Measurements from ENCODE around the gene GLIS2.

GLIS2 gene

DNA sequence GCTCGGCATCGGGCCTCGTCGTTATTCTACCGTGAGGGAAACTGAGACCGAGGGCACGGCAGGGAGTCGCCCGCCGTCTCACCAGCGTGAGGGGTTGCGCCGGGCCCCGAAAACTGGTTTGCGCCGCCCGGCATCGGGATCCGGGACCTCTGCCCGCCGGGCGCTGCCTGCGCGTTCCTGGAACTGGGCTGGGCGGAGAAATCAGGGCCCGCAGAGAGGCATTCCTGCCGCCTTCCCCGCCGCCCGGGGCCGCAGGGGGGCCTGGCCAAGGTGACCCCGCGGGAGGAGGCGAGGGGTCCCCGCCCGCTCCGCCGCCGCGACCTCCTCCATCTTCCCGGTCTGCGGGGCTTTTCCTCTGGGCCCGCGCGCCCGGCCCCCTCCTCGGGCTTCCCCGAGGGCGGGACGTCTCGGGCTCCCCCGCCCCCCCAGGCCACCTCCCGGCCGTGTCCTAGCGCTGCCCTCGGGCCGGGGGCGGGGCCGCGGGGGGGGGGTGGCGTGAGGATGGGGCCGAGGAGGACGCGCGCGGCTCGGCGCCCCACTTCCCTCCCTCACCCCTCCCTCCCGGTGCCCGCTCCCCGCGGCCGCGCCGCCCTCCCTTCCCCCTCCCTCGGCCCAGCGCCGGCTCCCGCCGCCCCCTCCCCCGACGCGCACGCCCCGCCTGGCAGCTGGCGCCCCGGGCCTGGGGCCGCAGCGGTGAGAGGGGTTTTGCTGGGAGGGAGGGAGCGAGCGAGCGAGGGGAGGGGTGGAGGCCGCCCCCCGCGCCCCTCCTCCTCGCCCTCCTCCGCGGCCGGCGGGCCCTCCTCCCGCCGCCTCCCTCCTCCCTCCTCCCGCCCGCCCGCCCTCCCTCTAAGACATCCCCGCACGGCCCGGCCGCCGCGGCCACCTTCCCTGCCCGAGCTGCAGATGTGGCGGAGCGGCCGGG, at the start of gene GLIS2:
Gene GLIS2 (plus strand): TSS at position 882 of the 922 bp plus-strand sequence. CDS start 16,214 bp downstream, outside the sequence.
- peak; percentile 81 for DNase-seq

DNA sequence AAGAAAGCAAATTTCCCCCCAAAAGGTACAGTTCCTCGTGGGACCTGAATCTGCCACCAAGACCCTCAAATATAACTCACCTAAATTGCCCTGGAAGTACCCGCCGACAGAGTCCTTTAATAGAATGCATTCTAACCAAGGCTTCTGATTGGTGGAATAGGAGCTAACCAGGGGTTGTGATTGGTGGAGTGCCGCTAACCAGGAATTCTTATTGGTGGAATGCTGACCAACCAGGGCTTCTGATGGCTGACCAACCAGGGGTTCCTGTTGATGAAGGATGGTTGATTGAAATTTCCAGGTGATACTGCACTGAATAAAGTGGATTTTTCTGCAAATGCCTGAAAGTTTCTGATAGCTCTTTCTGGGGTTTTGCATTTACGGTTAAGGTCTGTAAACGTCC, 49.5 kb upstream of the GLIS2 start:
- DNase-seq: peak; percentile 23

DNA sequence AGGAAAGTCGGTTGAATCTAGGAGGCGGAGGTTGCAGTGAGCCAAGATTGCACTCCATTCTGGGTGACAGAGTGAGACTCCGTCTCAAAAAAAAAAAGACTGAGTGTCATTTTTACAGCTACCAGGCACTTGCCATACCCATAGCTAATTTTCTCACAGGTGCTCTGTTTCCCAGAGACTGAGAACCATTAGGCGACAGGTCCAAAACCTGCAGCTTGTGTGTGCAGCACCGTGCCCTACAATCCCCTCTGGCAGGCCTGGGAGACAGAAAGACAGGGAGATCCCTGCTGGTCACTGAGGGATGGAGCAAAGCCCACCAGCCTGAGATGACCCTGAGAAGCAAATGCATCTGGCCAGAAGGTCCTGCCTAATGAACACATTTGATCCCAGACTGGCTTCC, 45.8 kb upstream of the GLIS2 start:
- no peak for DNase-seq

DNA sequence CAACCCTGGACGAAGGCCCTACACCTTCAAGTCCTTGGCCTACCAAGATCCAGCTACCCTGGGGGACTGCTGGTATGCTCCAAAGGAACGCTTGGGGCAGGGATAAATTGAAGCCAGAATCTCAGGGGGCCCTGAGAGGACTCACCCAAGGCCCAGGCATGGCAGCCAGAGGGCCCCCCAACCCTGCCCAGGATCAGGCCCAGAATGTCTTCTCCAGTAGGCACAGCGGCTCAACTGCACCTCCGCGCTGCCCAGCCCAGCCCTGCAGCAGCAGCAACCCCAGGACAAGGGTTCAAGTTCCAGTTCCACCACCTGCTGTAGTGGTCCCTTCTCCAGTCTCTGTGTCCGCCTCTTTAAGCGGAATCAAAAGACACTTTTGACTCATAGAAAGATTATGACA, 45.3 kb upstream of the GLIS2 start:
- DNase-seq: peak; percentile 14

DNA sequence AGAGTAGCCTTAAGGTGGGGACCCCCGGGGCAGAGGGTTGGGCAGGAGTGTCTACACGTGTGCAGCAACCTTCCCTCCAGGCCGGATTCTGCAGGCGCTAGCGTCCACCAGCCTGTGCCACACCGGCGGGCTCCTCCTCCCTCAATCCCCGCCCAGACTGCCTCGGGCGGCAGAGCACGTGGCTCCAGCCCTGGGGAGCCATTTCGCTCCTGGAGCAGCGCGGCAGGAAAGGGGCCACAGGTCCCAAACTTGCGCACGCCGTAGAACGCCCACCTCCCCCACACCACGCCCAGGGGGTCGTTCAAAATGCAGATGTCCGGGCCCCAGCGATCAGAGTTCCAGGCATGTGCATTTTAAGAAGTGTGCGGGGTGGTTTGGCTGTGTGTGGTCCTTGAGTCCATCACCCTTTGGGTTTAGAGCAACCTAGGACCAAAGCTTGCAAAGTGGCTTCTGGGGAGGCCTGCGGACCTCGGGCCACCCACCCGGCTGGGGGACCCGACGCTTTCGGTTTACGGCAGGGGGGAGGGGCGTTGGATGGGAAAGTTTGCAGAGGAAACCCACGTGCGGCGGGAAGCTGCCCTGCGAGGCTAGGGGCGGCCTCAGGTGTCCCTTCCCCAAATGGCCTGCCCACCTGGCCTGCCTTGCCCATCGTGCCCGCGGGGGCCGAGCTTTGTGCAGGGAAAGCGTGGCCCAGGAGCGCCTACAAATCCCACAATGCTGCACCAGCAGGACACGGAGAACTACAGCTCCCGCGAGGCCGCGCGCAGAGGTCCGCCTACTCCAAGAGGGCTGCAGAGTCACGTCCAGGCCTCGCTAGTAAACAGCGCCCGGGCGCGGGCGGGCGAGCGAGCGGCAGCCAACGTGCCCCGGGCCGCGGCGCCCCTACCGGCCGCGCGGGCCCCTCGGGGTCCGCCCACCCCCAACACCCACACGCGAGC, 44.4 kb upstream of the GLIS2 start:
- DNase-seq: peak; percentile 94

DNA sequence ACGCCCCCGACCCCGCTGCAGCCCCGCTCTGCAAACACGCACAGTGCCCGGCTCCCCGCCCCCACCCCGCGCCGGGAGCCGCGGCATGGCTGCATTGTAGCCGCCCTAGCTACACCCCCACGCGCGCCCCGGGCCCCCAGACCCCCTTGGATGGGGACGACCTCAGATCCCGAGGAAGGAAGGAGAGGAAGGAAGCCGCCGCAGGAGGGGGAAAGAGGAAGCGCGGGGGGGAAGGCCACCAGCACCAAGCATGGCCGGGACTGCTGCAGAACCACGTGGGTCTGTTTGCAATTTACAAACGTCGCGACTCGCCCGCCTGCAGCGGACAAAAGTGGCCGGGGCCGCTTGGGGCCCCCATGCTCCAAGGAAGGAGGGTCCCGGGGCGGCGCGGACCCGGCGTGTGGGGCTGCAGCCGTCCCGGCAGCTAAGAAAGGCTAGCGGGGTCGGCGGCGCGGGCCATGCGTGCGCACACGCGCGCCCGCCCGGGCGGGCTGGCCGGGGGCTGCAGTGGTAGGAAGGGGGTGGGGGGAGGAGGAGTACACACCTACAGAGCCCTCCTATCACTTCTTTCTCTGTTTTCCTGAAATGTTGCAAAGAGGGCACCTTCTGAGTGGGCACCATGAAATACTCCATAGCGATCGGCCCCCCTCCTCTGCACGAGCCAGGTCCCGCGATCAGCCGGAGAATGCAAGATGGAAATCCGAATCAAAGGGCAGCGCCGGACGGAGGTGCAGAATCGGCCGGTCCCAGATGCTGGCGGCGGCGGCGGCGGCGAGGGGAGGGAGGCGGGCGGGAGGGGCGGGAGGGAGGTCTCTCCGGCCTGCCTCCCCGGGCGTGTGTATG, 43.5 kb upstream of the GLIS2 start:
- peak; percentile 48 for DNase-seq

DNA sequence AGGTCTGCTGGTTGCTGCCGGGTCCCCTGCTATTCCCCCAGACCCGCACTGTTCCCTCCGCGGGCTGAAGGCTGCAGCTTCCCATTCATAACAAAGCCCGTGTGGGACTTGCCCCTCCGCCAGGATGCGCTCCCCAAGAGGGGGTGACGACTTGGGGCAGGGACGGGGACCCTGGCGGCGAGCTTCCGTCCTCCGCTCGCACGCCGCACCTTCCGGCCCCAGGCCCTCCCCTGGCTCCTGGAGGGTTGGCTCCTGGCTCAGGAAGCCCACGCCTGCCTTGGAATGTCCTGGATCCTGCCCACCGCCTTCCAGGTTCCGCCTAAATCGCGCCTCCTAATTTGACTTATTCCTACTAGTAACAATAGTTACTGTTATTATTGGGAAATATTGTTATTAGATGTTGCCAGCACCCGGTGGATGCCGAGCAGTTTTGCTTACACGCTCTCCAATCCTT, 42.0 kb upstream of the GLIS2 start:
- peak; percentile 49 for DNase-seq

DNA sequence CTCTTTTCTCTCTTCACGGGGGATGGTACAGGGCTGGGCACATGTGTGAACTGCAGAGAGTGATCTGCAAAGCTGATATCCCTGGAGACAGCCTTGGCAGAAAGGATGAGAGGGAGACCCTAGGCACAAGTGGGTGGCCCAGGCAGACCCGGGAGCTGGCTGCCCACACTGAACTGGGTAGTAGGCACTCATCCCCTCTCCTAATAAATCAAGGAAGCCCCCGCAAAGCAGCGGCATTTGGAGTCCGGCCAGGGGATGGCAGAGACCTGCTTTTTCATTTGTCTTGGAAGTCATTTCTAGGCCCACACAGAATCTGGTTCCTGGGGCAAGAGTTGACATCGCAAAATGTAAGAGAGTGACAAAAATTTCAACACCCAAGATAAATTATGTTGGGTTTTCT, 40.0 kb upstream of the GLIS2 start:
- DNase-seq: no peak

DNA sequence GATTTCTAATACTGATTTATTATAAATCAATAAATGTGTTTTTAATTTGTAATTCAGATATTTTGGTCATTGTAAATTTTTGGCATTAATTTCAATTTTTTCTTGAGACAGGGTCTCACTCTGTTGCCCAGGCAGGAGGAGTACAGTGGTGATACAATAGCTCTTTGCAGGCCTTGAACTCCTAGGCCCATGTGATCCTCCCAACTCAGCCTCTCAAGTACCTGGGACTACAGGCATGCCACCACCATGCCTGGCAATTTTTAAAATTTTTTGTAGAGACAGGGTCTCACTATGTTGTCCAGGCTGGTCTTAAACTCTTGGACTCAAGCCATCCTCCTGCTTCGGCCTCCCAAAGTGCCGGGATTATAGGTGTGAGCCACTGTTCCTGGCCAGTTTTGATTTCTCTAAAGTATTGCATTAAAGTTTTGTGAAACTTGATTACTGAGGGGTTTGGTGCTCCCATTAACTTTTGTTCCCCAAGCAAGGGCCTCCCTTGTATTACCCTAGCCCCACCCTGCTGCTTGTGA, 37.8 kb upstream of the GLIS2 start:
- DNase-seq: no peak

DNA sequence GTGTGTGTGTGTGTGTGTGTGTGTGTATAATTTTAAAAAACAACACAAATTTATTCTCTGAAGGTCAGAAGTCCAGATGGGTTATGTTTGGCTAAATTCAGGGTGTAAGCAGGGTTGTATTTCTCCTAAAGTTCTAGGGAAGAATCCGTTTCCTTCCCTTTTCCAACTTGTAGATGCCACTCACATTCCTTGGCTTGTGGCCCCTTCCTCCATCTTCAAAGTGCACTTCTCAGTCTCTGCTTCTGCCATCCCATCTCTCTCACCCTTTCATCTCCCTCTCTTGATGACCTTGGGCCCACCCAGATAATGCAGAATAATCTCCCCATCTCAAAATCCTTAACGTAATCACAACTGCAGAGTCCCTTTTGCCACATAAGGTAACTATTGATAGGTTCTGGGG, 35.2 kb upstream of the GLIS2 start:
- DNase-seq: no peak

DNA sequence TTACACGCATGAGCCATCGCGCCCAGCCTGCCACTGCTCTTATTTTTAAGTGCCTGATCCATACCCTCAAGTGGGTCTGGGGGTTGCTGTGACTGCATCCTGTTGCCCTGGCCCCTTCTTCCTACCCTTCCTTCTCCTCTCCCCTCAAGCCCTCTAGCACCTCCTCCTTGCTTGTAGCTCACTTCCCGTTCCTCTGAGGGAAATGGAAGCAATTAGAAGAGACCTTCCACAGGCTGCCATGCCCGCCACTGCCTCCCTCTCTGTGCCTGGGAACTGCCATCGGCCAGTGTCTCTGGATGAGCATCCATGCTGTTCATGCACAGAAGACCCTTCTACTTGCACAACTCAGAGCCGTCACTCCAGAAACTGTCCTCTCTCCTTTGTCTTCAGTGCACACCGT, 32.4 kb upstream of the GLIS2 start:
- DNase-seq: no peak

DNA sequence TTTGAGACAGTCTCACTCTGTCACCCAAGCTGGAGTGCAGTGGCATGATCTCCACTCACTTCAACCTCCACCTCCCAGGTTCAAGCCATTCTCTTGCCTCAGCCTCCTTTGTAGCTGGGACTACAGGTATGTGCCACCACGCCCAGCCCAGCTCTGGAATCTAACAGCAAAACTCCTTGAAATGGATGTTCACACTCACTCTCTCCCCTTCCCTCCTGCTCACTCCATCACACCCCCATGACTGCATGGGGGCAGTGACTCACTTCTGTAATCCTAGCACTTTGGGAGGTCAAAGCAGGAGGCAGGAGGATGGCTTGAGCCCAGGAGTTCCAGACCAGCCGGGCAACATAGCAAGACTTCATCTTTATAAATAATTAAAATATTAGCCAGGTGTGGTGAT, 31.9 kb upstream of the GLIS2 start:
- DNase-seq: peak; percentile 50

DNA sequence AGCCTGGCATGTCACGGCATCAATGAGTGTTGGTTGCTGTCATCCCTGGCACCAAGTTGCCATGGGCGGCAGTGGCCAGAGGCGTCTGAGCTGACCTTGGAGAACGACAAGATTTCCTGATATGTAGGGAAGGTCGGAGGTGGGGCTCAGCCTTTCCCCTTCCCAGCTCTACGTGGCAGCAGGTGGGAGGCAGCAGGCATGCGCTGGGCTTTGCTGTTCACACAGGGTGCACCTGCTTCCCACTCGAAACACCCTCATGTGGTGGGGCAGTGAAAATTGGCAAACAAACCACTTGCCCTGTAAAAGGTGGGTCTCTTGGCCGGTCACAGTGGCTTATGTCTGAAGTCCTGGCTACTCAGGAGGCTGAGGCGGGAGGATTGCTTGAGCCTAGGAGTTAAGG, 30.7 kb upstream of the GLIS2 start:
- no peak for DNase-seq

DNA sequence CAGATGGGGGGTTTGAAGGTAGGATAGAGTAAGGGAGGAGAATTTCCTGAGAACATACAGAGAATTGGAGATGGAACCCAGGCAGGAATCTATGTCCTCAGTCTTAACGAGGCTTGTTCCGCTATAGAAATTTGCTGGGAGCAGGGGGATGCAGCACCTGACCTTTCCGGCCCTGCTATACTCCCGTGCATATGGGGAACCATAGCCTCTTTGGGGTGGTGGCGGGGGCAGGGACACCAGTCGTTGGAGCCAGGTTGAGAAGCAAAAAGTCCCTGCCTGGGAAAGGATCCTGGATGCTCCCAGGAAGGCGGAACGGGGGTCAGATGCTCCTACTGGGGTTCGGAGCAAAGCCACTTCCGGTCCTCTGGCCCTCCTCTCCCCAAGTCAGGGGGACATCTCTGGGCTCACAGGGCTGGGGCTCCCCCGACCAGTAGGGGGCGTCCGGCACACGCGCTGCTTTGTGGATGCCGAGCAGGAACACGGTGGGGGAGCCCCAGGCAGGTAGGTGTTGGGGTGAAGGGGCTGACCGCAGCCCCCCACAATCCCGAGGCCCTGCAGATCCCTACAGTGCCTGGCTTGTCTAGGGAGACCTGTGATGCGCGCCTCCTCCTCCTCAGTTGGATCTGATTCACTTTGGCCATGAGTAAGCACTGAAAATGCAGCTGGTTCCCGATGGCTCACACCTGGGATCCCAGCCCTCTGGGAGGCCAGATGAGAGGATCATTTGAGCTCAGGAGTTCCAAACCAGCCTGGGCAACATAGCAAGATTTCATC, 27.5 kb upstream of the GLIS2 start:
- peak; percentile 58 for DNase-seq

DNA sequence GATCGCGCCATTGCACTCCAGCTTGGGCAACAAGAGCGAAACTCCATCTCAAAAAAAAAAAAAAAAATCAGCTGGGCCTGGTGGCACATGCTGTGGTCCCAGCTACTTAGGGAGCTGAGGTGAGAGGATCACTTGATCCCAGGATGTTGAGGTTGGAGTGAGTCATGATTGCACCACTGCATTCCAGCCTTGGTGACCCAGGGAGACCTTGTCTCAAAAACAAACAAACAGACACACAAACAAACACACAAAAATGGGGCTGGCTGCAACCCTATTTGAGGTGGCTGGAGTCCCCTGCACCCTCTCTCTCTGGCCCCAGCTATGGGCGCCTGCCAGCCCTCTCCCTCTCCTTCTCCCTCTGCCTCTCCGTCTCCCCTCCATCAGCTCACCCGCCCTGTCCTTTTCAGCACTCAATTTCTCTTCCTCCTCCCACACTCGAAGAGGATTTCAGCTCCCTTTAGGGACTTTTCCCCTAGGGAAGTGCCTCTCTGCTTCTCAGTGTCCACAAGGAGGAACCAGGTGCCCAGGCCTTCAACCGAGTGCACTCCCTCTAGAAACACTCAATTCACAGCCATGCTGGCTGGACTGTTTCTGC, 25.5 kb upstream of the GLIS2 start:
- peak; percentile 62 for DNase-seq

DNA sequence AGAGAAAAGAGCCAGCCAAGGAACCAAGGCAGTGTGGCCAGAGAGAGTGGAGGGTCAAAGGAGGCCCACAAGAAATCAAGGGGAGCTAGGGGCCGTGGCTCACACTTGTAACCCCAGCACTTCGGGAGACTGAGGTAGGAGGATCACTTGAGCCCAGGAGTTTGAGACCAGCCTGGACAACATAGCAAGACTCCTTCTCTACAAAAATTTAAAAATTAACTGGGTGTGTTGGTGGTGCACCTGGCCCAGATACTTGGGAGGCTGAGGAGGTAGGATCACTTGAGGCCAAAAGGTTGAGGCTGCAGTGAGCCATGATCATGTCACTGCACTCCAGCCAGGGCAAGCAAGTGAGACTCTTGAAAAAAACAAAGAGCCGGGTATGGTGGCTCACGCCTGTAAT, 24.2 kb upstream of the GLIS2 start:
- no peak for DNase-seq

DNA sequence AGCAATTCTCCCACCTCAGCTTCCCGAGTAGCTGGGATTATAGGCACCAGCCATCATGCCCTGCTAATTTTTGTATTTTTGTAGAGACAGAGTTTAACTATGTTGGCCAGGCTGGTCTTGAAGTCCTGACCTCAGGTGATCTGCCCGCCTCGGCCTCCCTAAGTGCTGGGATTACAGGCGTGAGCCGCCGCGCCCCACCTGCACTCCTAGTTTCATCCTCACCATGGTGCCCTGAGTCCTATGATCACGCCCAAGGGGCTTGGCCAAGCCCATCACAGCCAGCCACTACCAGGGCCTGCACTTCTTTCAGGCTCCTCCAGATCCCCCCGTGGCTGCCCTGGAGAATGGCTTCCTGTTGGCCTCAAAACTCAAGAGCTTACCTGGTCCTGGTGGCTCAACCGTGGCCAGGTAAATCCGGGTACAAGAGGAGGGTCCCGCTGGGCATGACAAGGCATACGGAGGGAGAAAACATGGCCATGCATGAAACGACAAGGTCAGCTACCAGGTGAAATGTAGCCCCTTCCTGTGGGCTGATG, 22.6 kb upstream of the GLIS2 start:
- no peak for DNase-seq

DNA sequence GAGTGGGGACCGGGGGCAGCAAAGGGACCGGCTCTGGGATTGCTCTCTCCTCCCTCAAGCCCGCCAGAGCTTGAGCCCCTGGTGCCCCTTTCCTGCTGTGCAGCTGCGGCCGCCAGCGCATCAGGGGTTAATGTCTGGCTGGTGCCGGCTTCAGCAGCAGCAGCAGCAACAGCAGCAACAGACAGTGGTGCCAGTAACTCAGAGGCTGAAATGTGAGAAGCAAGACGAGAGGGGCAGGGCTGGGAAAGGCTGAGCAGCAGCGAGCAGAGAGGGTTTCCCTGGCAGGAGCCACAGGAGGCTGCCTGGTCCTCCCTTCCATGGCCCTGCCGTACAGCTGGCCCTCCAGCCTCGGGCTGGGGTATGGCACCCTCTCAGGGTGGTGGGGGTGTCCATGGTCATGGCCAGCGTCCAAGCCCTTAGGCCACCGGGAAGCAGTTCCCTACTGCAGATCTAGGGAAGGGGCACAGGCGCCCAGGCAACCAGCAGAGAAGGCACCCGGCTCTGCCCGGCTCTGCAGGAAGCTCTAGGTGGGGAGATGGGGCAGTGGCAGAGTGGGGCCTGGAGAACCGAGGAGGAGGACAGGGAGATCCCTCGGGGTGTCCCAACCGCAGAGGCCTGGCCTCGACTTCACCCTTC, 21.9 kb upstream of the GLIS2 start:
- peak; percentile 76 for DNase-seq

DNA sequence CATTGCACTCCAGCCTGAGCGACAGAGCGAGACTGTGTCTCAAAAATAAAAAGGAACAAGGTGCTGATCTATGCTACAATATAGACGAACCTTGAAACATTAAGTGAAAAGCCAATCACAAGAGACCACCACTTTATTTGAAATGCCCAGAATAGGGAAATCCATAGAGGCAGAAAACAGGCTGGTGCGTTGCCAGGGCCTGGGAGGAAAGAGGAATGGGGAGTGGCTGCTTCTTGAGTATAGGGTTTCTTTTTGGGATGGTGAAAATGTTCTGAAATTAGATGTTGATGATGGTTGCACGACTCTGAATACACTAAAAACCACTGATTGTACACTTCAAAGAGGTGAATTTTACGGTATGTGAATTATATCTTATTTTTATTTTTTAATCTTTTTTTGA, 20.3 kb upstream of the GLIS2 start:
- DNase-seq: no peak

DNA sequence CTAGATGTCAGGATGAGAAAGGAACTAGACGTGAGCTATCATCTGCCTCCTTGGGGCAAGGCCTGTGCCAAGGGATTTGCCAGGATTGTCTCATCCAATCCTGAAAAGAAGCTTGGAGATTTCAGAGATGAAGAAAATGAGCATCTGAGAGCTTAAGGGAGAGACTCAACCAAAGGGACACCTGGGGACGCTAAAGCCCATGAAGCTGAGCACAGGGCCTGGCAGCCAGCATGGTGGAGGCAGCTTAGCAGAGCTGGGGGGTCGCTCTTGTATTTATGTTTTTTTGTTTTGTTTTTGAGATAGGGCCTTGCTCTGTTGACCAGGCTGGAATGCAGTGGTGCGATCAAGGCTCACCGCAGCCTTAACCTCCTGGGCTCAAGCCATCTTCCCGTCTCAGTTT, 18.4 kb upstream of the GLIS2 start:
- DNase-seq: no peak
